ENCODE measurements around the gene ZCCHC14. TPM values are rescaled to one million over a fixed set of nuclear protein-coding genes. Genes with fewer than 3 reads are reported as not detected.
A peak's percentile ranks its signal among the peaks of the same experiment; 100 is the strongest.

ZCCHC14 gene
- total and polyA plus RNA-seq, 2 of the 13 experiments (the other 11 are each of a cell fraction or from before 2014, with no cell fraction given): 12.4 to 12.5 TPM

- ChIA-PET POLR2A (no interaction called here), CTCF (ENCODE audit: low intra/inter-chr PET ratio, low total read pairs) (interaction anchor here (0.9 to 1.8 kb wide), 2 partner anchors 126 to 219 kb away, joined by 3 to 11 read pairs; no protein-coding TSS in a partner anchor)
- no peak overlapping the region for H3K4me2 ChIP-seq (ENCODE audit: low read depth, low read length)
- no peak overlapping the region for H2AFZ ChIP-seq (ENCODE audit: low read length)
- no peak overlapping the region for H3K4me3 ChIP-seq (replicated peaks in 1 of 3; ENCODE audit: insufficient read depth in 1 of 3, low read depth in 2 of 3, low read length in 3 of 3)
- no TSS peak for BruUV-seq (replicated peaks)
- H3K9me3 ChIP-seq (ENCODE audit: low read length): no peaks in the 10 kb centered on the region
- no peak overlapping the region for H3K27ac ChIP-seq (ENCODE audit: extremely low read length, insufficient read depth, low read length)
- ATAC-seq (no peak), FAIRE-seq (peak; percentile 76), DNase-seq (ENCODE audit: low spot score) (peak; percentile 29)
- intact Hi-C loops (cut with micrococcal nuclease; ENCODE audit: unreplicated experiment): loop anchor here (1.0 kb wide), 1 partner anchor 219 kb away; no protein-coding TSS in a partner anchor
- no peaks in the 10 kb centered on the region for H3K27me3 ChIP-seq (ENCODE audit: control insufficient read depth in 1 of 2, insufficient read depth in 2 of 2, low read length in 2 of 2)
- no peak overlapping the region for H3K9ac ChIP-seq (ENCODE audit: insufficient read depth, low read depth, low read length)
- TF ChIP-seq ZKSCAN5 (CRISPR knock-in tag; IDR thresholded peaks at IDR 0.05) (no peak), MXD4 (CRISPR knock-in tag; IDR thresholded peaks at IDR 0.05) (no peak), ZBTB40 (IDR thresholded peaks at IDR 0.05) (no peak), ZBTB40 (CRISPR knock-in tag; IDR thresholded peaks at IDR 0.05) (no peak), SP5 (CRISPR knock-in tag; IDR thresholded peaks at IDR 0.05; ENCODE audit: borderline replicate concordance, low read depth) (no peak), SMC3 (IDR thresholded peaks at IDR 0.05; ENCODE audit: low read length) (peak; percentile 14; the same call in 1 of the 2 replicates), CTCF (CRISPR knock-in tag; IDR thresholded peaks at IDR 0.05) (peak; percentile 26; the same call in 1 of the 2 replicates), STAG1 (CRISPR knock-in tag; IDR thresholded peaks at IDR 0.05) (peak; percentile 51), LBX2 (CRISPR knock-in tag; IDR thresholded peaks at IDR 0.05; ENCODE audit: borderline replicate concordance) (no peak)
- peaks cover 58 to 79% of the 10 kb centered on the region in 2 experiments for H3K36me3 ChIP-seq (replicated peaks in 1 of 2; ENCODE audit: control insufficient read depth in 1 of 2, insufficient read depth in 2 of 2, low read length in 2 of 2)
- in situ Hi-C loops (cut with HindIII; ENCODE audit: extremely low pct_ligation_motif_present, low pct_unique_long_range_greater_than_20kb): no loop called here
- H3K79me2 ChIP-seq (ENCODE audit: insufficient read depth, low read length): no peaks in the 10 kb centered on the region
- H4K20me1 ChIP-seq (ENCODE audit: insufficient read depth, low read length): no peaks in the 10 kb centered on the region; the same call in 1 of the 2 replicates
- H3K4me1 ChIP-seq (ENCODE audit: insufficient read depth, low read length): no peaks in the 10 kb centered on the region
- 91% methylated on average over 22 of the region's 23 CpGs for WGBS (ENCODE audit: low lambda C conversion rate)
Measured at GRCh38 chr16:87416826-87417527, 75.8 kb downstream of the ZCCHC14 start.

Data from HepG2 (cell line).